CD14-positive monocyte (primary cell): ENCODE measurements around the gene MYL12B. TPM values are rescaled to one million over a fixed set of nuclear protein-coding genes. Genes with fewer than 3 reads are reported as not detected.
A peak's percentile ranks its signal among the peaks of the same experiment; 100 is the strongest.

Experiments used
- DNase-seq, 3 donors: peaks; one replicate each; pipeline ENCODE4 v3.0.0-alpha.2; 2011 to 2022
- H2AFZ ChIP-seq: 2 replicates; pipeline ENCODE4 v1.6.0; 2012; ENCODE audit warnings: mild to moderate bottlenecking, low read depth, low read length, inconsistent platforms; ENCODE audit not compliant: insufficient read depth, poor library complexity, severe bottlenecking
- H3K27ac ChIP-seq, 2 donors: 1 replicate in 1 of 2; 2 replicates in 1 of 2; pipeline ENCODE4 v1.5.1; 2012 to 2013; ENCODE audit warnings: low read length in 2 of 2, control low read depth in 1 of 2, inconsistent platforms in 1 of 2, low read depth in 1 of 2, mild to moderate bottlenecking in 1 of 2
- H3K27me3 ChIP-seq, 2 donors: one replicate each; pipeline versions ENCODE4 v1.6.0 to v1.6.1; 2011 to 2013; ENCODE audit warnings: low read length in 2 of 2; ENCODE audit not compliant: control insufficient read depth in 2 of 2, insufficient read depth in 2 of 2
- H3K36me3 ChIP-seq, 2 donors: replicated peaks in 1 of 2; 1 replicate in 1 of 2; 2 replicates in 1 of 2; pipeline versions ENCODE4 v1.5.1 to v1.6.1; 2012 to 2013; ENCODE audit warnings: low read length in 2 of 2, control low read depth in 1 of 2, inconsistent platforms in 1 of 2, mild to moderate bottlenecking in 1 of 2; ENCODE audit not compliant: insufficient read depth in 2 of 2, control insufficient read depth in 1 of 2
- H3K4me1 ChIP-seq, 2 donors: 1 replicate in 1 of 2; 2 replicates in 1 of 2; pipeline versions ENCODE4 v1.5.1 to v1.6.1; 2012 to 2013; ENCODE audit warnings: low read length in 2 of 2, control low read depth in 1 of 2, inconsistent platforms in 1 of 2, mild to moderate bottlenecking in 1 of 2, moderate library complexity in 1 of 2; ENCODE audit not compliant: insufficient read depth in 2 of 2, control insufficient read depth in 1 of 2
- H3K4me2 ChIP-seq: replicated peaks from 2 replicates; pipeline ENCODE3; 2012; ENCODE audit warnings: low read length, moderate library complexity, mild to moderate bottlenecking; ENCODE audit not compliant: poor library complexity, severe bottlenecking; ENCODE audit errors: extremely low read depth
- H3K4me3 ChIP-seq, 3 experiments: fragments of 200-600 bp in 1 of 3; sonication (generic) in 1 of 3; replicated peaks in 1 of 3; 1 replicate in 2 of 3; 2 replicates in 1 of 3; pipeline ENCODE4 v1.5.1; 2011 to 2013; ENCODE audit warnings: low read length in 3 of 3, mild to moderate bottlenecking in 3 of 3, control low read depth in 2 of 3, low read depth in 2 of 3, inconsistent platforms in 1 of 3, moderate library complexity in 1 of 3
- H3K79me2 ChIP-seq: 2 replicates; pipeline ENCODE4 v1.6.0; 2012; ENCODE audit warnings: mild to moderate bottlenecking, control low read depth, inconsistent platforms, low read length, moderate library complexity; ENCODE audit not compliant: insufficient read depth
- H3K9ac ChIP-seq: 2 replicates; pipeline ENCODE4 v1.6.0; 2017; ENCODE audit warnings: low read length, mild to moderate bottlenecking; ENCODE audit not compliant: insufficient read depth, poor library complexity, severe bottlenecking
- H3K9me3 ChIP-seq, 2 donors: replicated peaks in 1 of 2; 1 replicate in 1 of 2; 2 replicates in 1 of 2; pipeline versions ENCODE4 v1.5.1 to v1.6.1; 2012 to 2013; ENCODE audit warnings: low read length in 2 of 2, control low read depth in 1 of 2; ENCODE audit not compliant: control insufficient read depth in 1 of 2, insufficient read depth in 1 of 2
- H4K20me1 ChIP-seq: 2 replicates; pipeline ENCODE4 v1.6.0; 2012; ENCODE audit warnings: mild to moderate bottlenecking, low read length, control low read depth, moderate library complexity; ENCODE audit not compliant: insufficient read depth
- H3K27ac Mint-ChIP-seq, 7 donors: one replicate each; pipeline ENCODE4 v1.8.0; 2020; ENCODE audit warnings: mild to moderate bottlenecking in 7 of 7, mixed read lengths in 7 of 7, moderate library complexity in 6 of 7, inconsistent platforms in 2 of 7
- H3K27me3 Mint-ChIP-seq, 3 donors: one replicate each; pipeline ENCODE4 v1.8.0; 2021 to 2022; ENCODE audit warnings: low read depth in 3 of 3, mild to moderate bottlenecking in 3 of 3, mixed read lengths in 3 of 3, moderate library complexity in 3 of 3, inconsistent platforms in 1 of 3
- H3K36me3 Mint-ChIP-seq, 2 donors: one replicate each; pipeline ENCODE4 v1.8.0; 2020; ENCODE audit warnings: mixed read lengths in 2 of 2, inconsistent platforms in 1 of 2, mild to moderate bottlenecking in 1 of 2
- H3K4me1 Mint-ChIP-seq: one replicate; pipeline ENCODE4 v1.8.0; 2020; ENCODE audit warnings: mild to moderate bottlenecking, mixed read lengths
- H3K4me3 Mint-ChIP-seq, 2 donors: one replicate each; pipeline ENCODE4 v1.8.0; 2020; ENCODE audit warnings: mild to moderate bottlenecking in 2 of 2, mixed read lengths in 2 of 2, moderate library complexity in 1 of 2
- H3K9me3 Mint-ChIP-seq, 7 donors: one replicate each; pipeline ENCODE4 v1.8.0; 2020 to 2022; ENCODE audit warnings: mixed read lengths in 7 of 7, mild to moderate bottlenecking in 6 of 7, moderate library complexity in 6 of 7, inconsistent platforms in 2 of 7
- CTCF ChIP-seq: fragments of 200-600 bp; IDR thresholded peaks from one replicate; pipeline ENCODE4 v1.8.0; 2022; ENCODE audit warnings: antibody characterized with exemption, mild to moderate bottlenecking
- WGBS: methylation state at CpG from one replicate; pipeline ENCODE4 v1.1.5; 2013; ENCODE audit warnings: missing lambda C conversion rate; ENCODE audit not compliant: insufficient coverage; 5-methylcytosine and 5-hydroxymethylcytosine counted together
- intact Hi-C, 2 donors: fragments of 100-400 bp; cut with micrococcal nuclease; formaldehyde crosslinking; loops; one replicate each; pipeline versions ENCODE4 v1.15.0 to v1.15.1; 2023
- polyA plus RNA-seq, 3 donors: library from polyadenylated mRNA; depleted of rRNA in 1 of 3; unstranded in 2 of 3; stranded (reverse) in 1 of 3; fragments of 300-500 nt in 2 of 3; fragments of >200 nt in 1 of 3; fragmentation: Illumina TruSeq in 2 of 3; gene quantifications; 1 replicate in 2 of 3; 2 replicates in 1 of 3; pipeline ENCODE4 v1.2.3, GENCODE V29; 2012 to 2021

The MYL12B gene
- polyA plus RNA-seq, 3 donors: 295 to 814 (median 727) TPM

GRCh38 chr18:3248658-3249359 lies 13.1 kb upstream of the MYL12B start:
- Histone ChIP-seq H3K27ac (peak overlapping the region; percentile 95 to 96), H3K4me1 (peaks cover 41 to 59% of the 10 kb centered on the region in 2 donors), H4K20me1 (peaks cover 57% of the 10 kb centered on the region), H3K79me2 (peaks cover 74% of the 10 kb centered on the region), H2AFZ (no peak overlapping the region), H3K36me3 (peaks cover 15 to 17% of the 10 kb centered on the region in 2 donors), H3K9ac (peak overlapping the region; percentile 87), H3K27me3 (no peaks in the 10 kb centered on the region), H3K9me3 (no peaks in the 10 kb centered on the region), H3K4me2 (peak overlapping the region; percentile 90), H3K4me3 (peak overlapping the region; percentile 64 to 96 (median 93))
- H3K9me3 Mint-ChIP-seq: peaks cover 0 to 2% (median 0%) of the 10 kb centered on the region in 7 donors
- H3K4me3 Mint-ChIP-seq: peak overlapping the region; percentile 89 to 93
- peaks cover 56% of the 10 kb centered on the region for H3K4me1 Mint-ChIP-seq
- peaks cover 0 to 2% (median 0%) of the 10 kb centered on the region in 3 donors for H3K27me3 Mint-ChIP-seq
- 10% methylated on average over 3 of the region's 9 CpGs for WGBS
- intact Hi-C loops: loop anchor here (5.0 to 10.0 kb wide), 5 partner anchors 72 to 607 kb away; partner anchors contain the start of gene LPIN2 (in 1 of the 2)
- peaks cover 13 to 23% of the 10 kb centered on the region in 2 donors for H3K36me3 Mint-ChIP-seq
- TF ChIP-seq CTCF: no peak
- peak overlapping the region; percentile 90 to 98 (median 97) for H3K27ac Mint-ChIP-seq
- peak in 2 of 3 donors; percentile 56 to 60 for DNase-seq

GRCh38 chr18:3250237-3251107 lies 11.5 kb upstream of the MYL12B start:
- Mint-ChIP-seq H3K9me3 (peaks cover 0 to 2% (median 0%) of the 10 kb centered on the region in 7 donors), H3K4me3 (peak overlapping the region in 1 of 2 donors; percentile 33), H3K27me3 (peaks cover 0 to 2% (median 0%) of the 10 kb centered on the region in 3 donors), H3K4me1 (peaks cover 53% of the 10 kb centered on the region), H3K36me3 (peaks cover 30 to 40% of the 10 kb centered on the region in 2 donors), H3K27ac (peak overlapping the region in 6 of 7 donors; percentile 6 to 75 (median 46))
- Histone ChIP-seq H3K4me3 (peak overlapping the region in 1 of 3 experiments; percentile 20), H3K27me3 (no peaks in the 10 kb centered on the region), H3K4me1 (peaks cover 35 to 51% of the 10 kb centered on the region in 2 donors), H3K79me2 (peaks cover 91% of the 10 kb centered on the region), H3K9ac (no peak overlapping the region), H3K4me2 (peak overlapping the region; percentile 5), H3K36me3 (peaks cover 32 to 34% of the 10 kb centered on the region in 2 donors), H2AFZ (no peak overlapping the region), H4K20me1 (peaks cover 73% of the 10 kb centered on the region), H3K9me3 (no peaks in the 10 kb centered on the region), H3K27ac (peak overlapping the region in 1 of 2 donors; percentile 59)
- intact Hi-C loops: no loop called here
- no peak for TF ChIP-seq CTCF
- DNase-seq: peak in 1 of 3 donors; percentile 39
- no CpG with 5 or more reads among the region's 6 CpGs for WGBS
